ENCODE data around the gene TSHB.

DNA sequence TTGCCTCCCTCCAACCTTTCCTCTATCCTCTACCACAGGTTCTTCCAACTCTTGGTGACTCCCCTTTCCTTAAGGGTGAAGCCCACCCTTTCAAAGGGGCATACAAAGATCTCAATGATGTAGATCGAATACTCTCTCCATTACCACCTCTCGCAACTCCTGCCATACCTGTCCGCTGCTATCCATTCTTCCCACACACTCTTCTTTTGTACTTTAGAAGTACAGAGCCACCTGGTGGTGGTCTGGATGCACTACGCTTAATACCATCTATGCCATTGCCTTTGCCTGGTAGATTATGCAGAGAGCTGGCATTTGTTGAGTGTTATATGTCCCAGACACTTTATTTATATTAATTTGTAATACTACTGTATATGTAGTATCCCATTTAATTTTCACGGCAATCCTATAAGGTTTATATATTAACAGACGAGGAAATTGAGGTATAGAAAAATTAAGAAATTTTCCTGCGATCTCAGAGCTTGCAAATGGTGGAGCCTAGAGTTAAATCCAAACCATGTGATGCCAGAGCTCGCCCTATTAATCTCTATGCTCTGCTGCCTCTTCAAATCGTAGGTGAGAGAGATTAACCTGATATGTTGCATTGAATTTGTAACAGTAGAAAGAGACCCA is 22.9 kb downstream of the TSHB start:
- TF ChIP-seq YY1 (IDR thresholded peaks at IDR 0.05; ENCODE audit: insufficient read depth, insufficient read length) (no peak), SUZ12 (IDR thresholded peaks at IDR 0.05; ENCODE audit: extremely low read depth, insufficient read depth, insufficient read length) (no peak), ZNF274 (IDR thresholded peaks at IDR 0.05; ENCODE audit: low read depth, low read length) (no peak)

Data from NT2/D1 (cell line).